ENCODE results near the gene SPSB1.
A peak's percentile ranks its signal among the peaks of the same experiment; 100 is the strongest.

The SPSB1 gene

GRCh38 chr1:9292361-9293240 is at the start of gene SPSB1:
Gene SPSB1, plus strand, starts transcription at chr1:9292894. Its CDS starts 62,998 bp downstream, at chr1:9355892.
- H3K27me3 Mint-ChIP-seq: no peaks in the 10 kb centered on the region
- peak within 1 kb of the TSS; percentile 4 for H3K27ac Mint-ChIP-seq
- H3K9me3 Mint-ChIP-seq: no peaks in the 10 kb centered on the region
- H3K4me3 Mint-ChIP-seq: peak within 1 kb of the TSS; percentile 53
- peaks cover 24% of the 10 kb centered on the region for H3K4me1 Mint-ChIP-seq
- H3K36me3 Mint-ChIP-seq: peaks cover 2% of the 10 kb centered on the region

DNA sequence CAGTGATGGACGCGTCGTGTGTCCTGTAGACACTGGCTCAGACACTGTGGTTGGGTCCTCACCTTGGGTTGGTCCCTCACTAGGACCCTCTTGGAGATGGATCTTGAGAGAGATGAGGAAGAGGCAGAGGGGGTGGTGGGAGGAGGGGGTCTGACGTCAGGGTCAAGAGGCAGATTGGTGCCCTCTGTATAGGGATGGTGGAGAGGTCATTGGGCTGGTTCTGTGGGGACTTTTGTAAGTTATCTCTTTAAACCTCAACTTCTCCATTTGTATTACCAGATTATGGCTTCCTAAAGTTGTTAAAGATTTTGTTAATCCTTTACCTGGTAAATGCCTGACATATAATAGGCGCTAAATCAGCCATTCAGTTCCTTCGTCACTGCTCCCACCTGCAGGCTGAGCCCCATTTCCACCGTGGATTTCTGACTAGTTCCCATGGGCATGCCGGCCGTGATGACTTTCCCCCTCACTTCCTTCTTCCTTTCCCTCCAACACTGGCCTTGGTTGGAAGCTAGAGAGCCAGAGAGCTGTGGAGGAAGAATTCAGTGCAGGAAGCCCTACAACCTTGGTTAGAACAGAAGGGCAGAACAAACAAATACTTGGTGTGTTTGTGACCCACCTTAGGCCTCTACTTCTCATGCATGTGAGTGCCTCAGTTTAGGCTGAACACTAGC is 49.5 kb upstream of the SPSB1 start:
- H3K36me3 Mint-ChIP-seq: peaks cover 1% of the 10 kb centered on the region
- no peaks in the 10 kb centered on the region for H3K9me3 Mint-ChIP-seq
- no peaks in the 10 kb centered on the region for H3K27me3 Mint-ChIP-seq
- no peak overlapping the region for H3K4me3 Mint-ChIP-seq
- H3K27ac Mint-ChIP-seq: no peak overlapping the region
- H3K4me1 Mint-ChIP-seq: peaks cover 47% of the 10 kb centered on the region

GRCh38 chr1:9244501-9245229 is 48.0 kb upstream of the SPSB1 start:
- Mint-ChIP-seq H3K9me3 (no peaks in the 10 kb centered on the region), H3K36me3 (peaks cover 2% of the 10 kb centered on the region), H3K4me3 (no peak overlapping the region), H3K27ac (no peak overlapping the region), H3K4me1 (peaks cover 36% of the 10 kb centered on the region), H3K27me3 (no peaks in the 10 kb centered on the region)

DNA sequence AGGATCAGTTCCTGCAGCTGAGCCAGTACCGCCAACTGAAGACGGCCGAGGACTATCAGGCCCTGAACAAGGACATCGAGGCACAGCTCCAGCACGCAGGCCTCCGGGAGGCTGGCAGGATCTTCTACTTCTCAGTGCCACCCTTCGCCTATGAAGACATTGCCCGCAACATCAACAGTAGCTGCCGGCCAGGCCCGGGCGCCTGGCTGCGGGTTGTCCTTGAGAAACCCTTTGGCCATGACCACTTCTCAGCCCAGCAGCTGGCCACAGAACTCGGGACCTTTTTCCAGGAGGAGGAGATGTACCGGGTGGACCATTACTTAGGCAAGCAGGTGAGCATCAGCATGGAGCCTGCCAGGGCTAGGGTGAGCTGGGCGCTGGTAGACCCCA is 47.5 kb upstream of the SPSB1 start:
- Mint-ChIP-seq H3K27me3 (no peaks in the 10 kb centered on the region), H3K4me1 (peaks cover 31% of the 10 kb centered on the region), H3K36me3 (peaks cover 2% of the 10 kb centered on the region), H3K27ac (no peak overlapping the region), H3K4me3 (no peak overlapping the region), H3K9me3 (no peaks in the 10 kb centered on the region)

GRCh38 chr1:9245661-9246060 is 47.0 kb upstream of the SPSB1 start:
- H3K4me1 Mint-ChIP-seq: peaks cover 26% of the 10 kb centered on the region
- peaks cover 2% of the 10 kb centered on the region for H3K36me3 Mint-ChIP-seq
- H3K27ac Mint-ChIP-seq: no peak overlapping the region
- H3K27me3 Mint-ChIP-seq: no peaks in the 10 kb centered on the region
- H3K4me3 Mint-ChIP-seq: no peak overlapping the region
- H3K9me3 Mint-ChIP-seq: no peaks in the 10 kb centered on the region

- no peaks in the 10 kb centered on the region for H3K27me3 Mint-ChIP-seq
- no peak overlapping the region for H3K27ac Mint-ChIP-seq
- H3K4me1 Mint-ChIP-seq: peaks cover 24% of the 10 kb centered on the region
- peaks cover 2% of the 10 kb centered on the region for H3K36me3 Mint-ChIP-seq
- H3K4me3 Mint-ChIP-seq: no peak overlapping the region
- no peaks in the 10 kb centered on the region for H3K9me3 Mint-ChIP-seq
These were observed 46.5 kb upstream of the SPSB1 start for GRCh38 chr1:9246215-9246614.

- Mint-ChIP-seq H3K4me1 (peaks cover 22% of the 10 kb centered on the region), H3K9me3 (no peaks in the 10 kb centered on the region), H3K27me3 (no peaks in the 10 kb centered on the region)
These were observed 45.6 kb upstream of the SPSB1 start for GRCh38 chr1:9246841-9247785.

DNA sequence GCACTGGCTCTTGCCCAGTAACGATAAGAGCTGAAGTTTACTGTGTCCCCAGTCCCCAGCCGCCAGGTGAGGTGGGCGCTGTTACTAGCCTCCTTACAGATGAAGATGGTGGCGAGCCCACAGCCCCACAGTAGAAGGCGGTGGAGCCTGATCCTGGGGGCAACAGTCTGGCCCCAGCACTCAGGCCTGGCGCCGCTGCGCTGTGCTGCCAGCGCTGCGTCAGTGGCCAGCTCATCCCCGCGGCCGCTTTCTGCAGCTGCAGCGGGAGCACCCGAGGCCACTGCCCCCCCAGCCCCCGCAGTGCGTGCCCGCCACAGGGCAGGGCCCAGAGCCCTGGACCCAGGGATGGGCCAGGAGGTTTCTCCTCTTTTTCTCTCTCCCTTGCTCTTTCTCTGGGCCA is 44.8 kb upstream of the SPSB1 start:
- no peak overlapping the region for H3K4me3 Mint-ChIP-seq
- H3K36me3 Mint-ChIP-seq: peaks cover 2% of the 10 kb centered on the region
- H3K4me1 Mint-ChIP-seq: peaks cover 19% of the 10 kb centered on the region
- no peaks in the 10 kb centered on the region for H3K27me3 Mint-ChIP-seq
- H3K9me3 Mint-ChIP-seq: no peaks in the 10 kb centered on the region
- H3K27ac Mint-ChIP-seq: no peak overlapping the region

More at GRCh38 chr1:9246841-9247785, 45.6 kb upstream of the SPSB1 start:
- no peak overlapping the region for H3K4me3 Mint-ChIP-seq
- H3K36me3 Mint-ChIP-seq: peaks cover 2% of the 10 kb centered on the region
- no peak overlapping the region for H3K27ac Mint-ChIP-seq

DNA sequence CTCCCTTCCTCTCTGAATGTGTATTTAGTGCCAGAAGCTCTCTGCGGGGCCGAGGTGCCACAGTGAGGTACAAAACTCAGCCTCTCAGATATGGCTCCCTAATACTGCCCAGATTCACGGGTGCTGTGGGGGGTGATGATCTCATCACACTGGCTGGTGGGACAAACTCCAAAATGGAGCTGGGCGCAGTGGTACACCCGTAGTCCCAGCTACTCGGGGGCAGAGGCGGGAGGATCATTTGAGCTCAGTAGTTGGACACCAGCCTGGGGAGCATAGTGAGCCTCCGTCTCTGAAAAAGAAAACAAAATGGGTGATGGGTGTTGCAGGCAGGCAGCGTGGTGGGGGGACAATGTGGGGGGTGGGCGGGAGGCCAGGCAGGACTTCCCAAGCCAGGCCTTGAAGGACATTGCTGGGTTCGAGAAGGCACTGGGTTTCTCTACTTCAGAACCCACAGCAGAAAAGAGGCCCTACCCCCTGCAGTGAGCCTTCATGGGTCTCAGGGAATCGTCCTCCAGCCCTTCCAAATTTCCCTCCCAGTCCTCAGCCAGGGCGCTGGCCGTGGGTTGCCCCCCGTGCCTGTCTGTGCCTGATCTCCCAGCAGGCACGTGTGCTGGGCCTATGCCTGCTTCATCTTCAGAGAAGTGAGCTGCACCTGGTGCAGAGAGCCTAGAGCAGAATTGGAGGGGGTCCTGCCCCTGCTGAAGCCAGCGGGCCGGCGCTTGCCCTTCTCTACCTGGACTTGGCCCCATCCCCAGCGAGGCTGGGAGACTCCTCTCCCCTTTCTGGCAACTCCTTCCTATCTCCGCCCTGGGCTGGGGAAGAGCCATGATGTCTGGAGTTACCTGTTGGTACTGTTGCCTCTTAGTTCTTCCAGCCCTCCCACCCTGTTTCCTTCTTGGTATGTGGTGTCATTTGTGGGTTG is 44.1 kb upstream of the SPSB1 start:
- Mint-ChIP-seq H3K36me3 (peaks cover 2% of the 10 kb centered on the region), H3K4me3 (no peak overlapping the region), H3K27me3 (no peaks in the 10 kb centered on the region), H3K9me3 (no peaks in the 10 kb centered on the region), H3K4me1 (peaks cover 16% of the 10 kb centered on the region), H3K27ac (no peak overlapping the region)

- H3K4me3 Mint-ChIP-seq: no peak overlapping the region
- H3K27me3 Mint-ChIP-seq: no peaks in the 10 kb centered on the region
- H3K4me1 Mint-ChIP-seq: peaks cover 18% of the 10 kb centered on the region
- H3K9me3 Mint-ChIP-seq: no peaks in the 10 kb centered on the region
- no peak overlapping the region for H3K27ac Mint-ChIP-seq
- H3K36me3 Mint-ChIP-seq: peaks cover 2% of the 10 kb centered on the region
These were observed 43.5 kb upstream of the SPSB1 start for GRCh38 chr1:9249263-9249533.

GRCh38 chr1:9249534-9250410 is 42.9 kb upstream of the SPSB1 start:
- no peak overlapping the region for H3K4me3 Mint-ChIP-seq
- H3K27me3 Mint-ChIP-seq: no peaks in the 10 kb centered on the region
- no peaks in the 10 kb centered on the region for H3K9me3 Mint-ChIP-seq
- no peak overlapping the region for H3K27ac Mint-ChIP-seq
- peaks cover 2% of the 10 kb centered on the region for H3K36me3 Mint-ChIP-seq
- H3K4me1 Mint-ChIP-seq: peaks cover 18% of the 10 kb centered on the region

GRCh38 chr1:9250411-9251381 is 42.0 kb upstream of the SPSB1 start:
- Mint-ChIP-seq H3K27me3 (no peaks in the 10 kb centered on the region), H3K27ac (no peak overlapping the region), H3K36me3 (peaks cover 2% of the 10 kb centered on the region), H3K4me3 (no peak overlapping the region), H3K4me1 (peaks cover 18% of the 10 kb centered on the region), H3K9me3 (no peaks in the 10 kb centered on the region)

DNA sequence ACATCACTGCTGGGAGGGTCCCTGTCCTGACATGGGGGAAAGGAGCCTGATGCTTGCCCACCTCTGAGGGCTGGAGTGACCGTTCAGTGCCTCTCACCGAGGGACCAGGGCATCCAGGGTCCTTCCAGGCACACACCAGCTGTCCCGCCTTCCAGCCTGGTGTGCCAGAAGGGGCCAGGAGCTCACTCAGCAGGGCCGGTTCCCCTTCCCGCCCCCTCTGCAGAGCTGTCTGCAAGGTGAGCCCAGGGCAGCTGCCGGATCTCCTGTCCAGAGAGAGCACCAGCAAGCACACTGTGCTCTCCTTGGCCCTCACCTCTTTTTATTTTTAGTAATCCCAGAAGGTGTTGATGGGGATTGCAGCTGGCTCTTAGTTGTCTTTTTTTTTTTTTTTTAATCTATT is 41.2 kb upstream of the SPSB1 start:
- no peaks in the 10 kb centered on the region for H3K9me3 Mint-ChIP-seq
- no peak overlapping the region for H3K4me3 Mint-ChIP-seq
- no peaks in the 10 kb centered on the region for H3K27me3 Mint-ChIP-seq
- peaks cover 2% of the 10 kb centered on the region for H3K36me3 Mint-ChIP-seq
- H3K27ac Mint-ChIP-seq: no peak overlapping the region
- peaks cover 18% of the 10 kb centered on the region for H3K4me1 Mint-ChIP-seq
